Smooth muscle cell (in vitro differentiated cells): ENCODE results near the gene KBTBD2. TPM values are rescaled to one million over a fixed set of nuclear protein-coding genes. Genes with fewer than 3 reads are reported as not detected.
"Not testable (repeated sequence)": the region's sequence is repeated elsewhere in the genome, so short reads cannot be mapped to it uniquely, and the experiment has no call there.

ENCODE experiments used
- DNase-seq: peaks from one replicate; lab custom pipeline; 2025; ENCODE audit not compliant: unreplicated experiment; lab: John Stamatoyannopoulos, UW
- H2AFZ ChIP-seq: fragments of 200-600 bp; sonication (generic); 2 replicates; pipeline ENCODE4 v1.6.0; 2016; ENCODE audit warnings: antibody characterized with exemption, low read depth, mild to moderate bottlenecking
- H3F3A ChIP-seq: fragments of 200-600 bp; sonication (generic); 2 replicates; pipeline ENCODE4 v1.6.0; 2017; ENCODE audit warnings: antibody characterized with exemption, low read depth
- H3K27ac ChIP-seq: fragments of 200-600 bp; sonication (generic); 2 replicates; pipeline ENCODE4 v1.5.1; 2016; ENCODE audit warnings: low read depth, mild to moderate bottlenecking
- H3K27me3 ChIP-seq: fragments of 200-600 bp; sonication (generic); 2 replicates; pipeline ENCODE4 v1.6.1; 2016; ENCODE audit warnings: low read depth, mild to moderate bottlenecking
- H3K36me3 ChIP-seq: fragments of 200-600 bp; sonication (generic); 2 replicates; pipeline ENCODE4 v1.5.1; 2016; ENCODE audit warnings: low read depth
- H3K4me1 ChIP-seq: fragments of 200-600 bp; sonication (generic); 2 replicates; pipeline ENCODE4 v1.5.1; 2016; ENCODE audit warnings: low read depth
- H3K4me2 ChIP-seq: fragments of 200-600 bp; sonication (generic); 2 replicates; pipeline ENCODE4 v1.6.0; 2016; ENCODE audit warnings: mild to moderate bottlenecking
- H3K4me3 ChIP-seq: fragments of 200-600 bp; sonication (generic); 2 replicates; pipeline ENCODE4 v1.5.1; 2016; ENCODE audit warnings: mild to moderate bottlenecking
- H3K79me2 ChIP-seq: fragments of 200-600 bp; sonication (generic); 2 replicates; pipeline ENCODE4 v1.6.0; 2016; ENCODE audit warnings: low read depth, mild to moderate bottlenecking
- H3K9ac ChIP-seq: fragments of 200-600 bp; sonication (generic); 2 replicates; pipeline ENCODE4 v1.6.0; 2016; ENCODE audit warnings: low read depth
- H3K9me3 ChIP-seq: fragments of 200-600 bp; sonication (generic); replicated peaks from 2 replicates; pipeline ENCODE4 v1.5.1; 2016; ENCODE audit warnings: low read depth
- H4K20me1 ChIP-seq: fragments of 200-600 bp; sonication (generic); 2 replicates; pipeline ENCODE4 v1.6.0; 2016; ENCODE audit warnings: low read depth
- WGBS: methylation state at CpG from one replicate; pipeline ENCODE4 v1.1.7; 2016; ENCODE audit warnings: low lambda C conversion rate; 5-methylcytosine and 5-hydroxymethylcytosine counted together
- polyA plus RNA-seq: library from polyadenylated mRNA; unstranded; fragments of >200 nt; fragmentation: Nextera tagmentation; extraction: Ambion mirVana; gene quantifications from 2 replicates; pipeline ENCODE4 v1.2.1, GENCODE V29; 2016
- total RNA-seq: library from RNA; depleted of rRNA; stranded (reverse); fragments of >200 nt; gene quantifications from 2 replicates; pipeline ENCODE4 v1.2.3, GENCODE V29; 2014
- TF ChIP-seq, protein P1 (sequence below): fragments of 200-600 bp; sonication (generic); IDR thresholded peaks from 2 replicates; pipeline ENCODE4 v1.5.1; 2017; ENCODE audit warnings: borderline replicate concordance, mild to moderate bottlenecking, antibody characterized with exemption; ENCODE audit not compliant: insufficient read depth, poor library complexity, severe bottlenecking

KBTBD2 gene
- total and polyA plus RNA-seq, 2 experiments from 2014 or later = 25.6 to 32.7 TPM

DNA sequence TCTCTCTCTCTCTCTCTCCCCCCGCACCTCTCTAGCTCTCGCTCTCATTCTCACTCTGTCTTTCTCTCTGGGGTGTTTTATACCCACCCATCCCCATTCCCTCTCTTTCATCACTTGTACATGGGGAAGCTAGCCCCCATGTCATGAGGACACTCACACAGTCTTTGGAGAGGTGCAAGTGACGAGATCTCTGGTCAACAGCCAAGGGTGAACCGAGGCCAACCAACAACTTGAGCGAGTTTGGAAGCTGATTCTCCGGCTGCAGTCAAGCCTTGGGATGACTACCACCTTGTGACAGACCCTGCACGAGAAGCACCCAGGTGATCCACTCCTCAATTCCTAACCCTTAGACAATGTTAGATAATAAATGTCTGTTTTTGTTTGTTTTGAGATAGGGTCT is 10.1 kb upstream of the KBTBD2 start:
- Histone ChIP-seq H3K9ac (no peak overlapping the region), H3K27me3 (no peaks in the 10 kb centered on the region), H3F3A (peaks cover 3% of the 10 kb centered on the region), H3K79me2 (no peaks in the 10 kb centered on the region), H4K20me1 (no peaks in the 10 kb centered on the region), H3K4me3 (no peak overlapping the region), H3K4me1 (no peaks in the 10 kb centered on the region), H3K9me3 (no peaks in the 10 kb centered on the region), H3K36me3 (no peaks in the 10 kb centered on the region), H3K4me2 (no peak overlapping the region), H2AFZ (no peak overlapping the region), H3K27ac (no peak overlapping the region)
- DNase-seq = no peak
- TF ChIP-seq, protein P1, sequence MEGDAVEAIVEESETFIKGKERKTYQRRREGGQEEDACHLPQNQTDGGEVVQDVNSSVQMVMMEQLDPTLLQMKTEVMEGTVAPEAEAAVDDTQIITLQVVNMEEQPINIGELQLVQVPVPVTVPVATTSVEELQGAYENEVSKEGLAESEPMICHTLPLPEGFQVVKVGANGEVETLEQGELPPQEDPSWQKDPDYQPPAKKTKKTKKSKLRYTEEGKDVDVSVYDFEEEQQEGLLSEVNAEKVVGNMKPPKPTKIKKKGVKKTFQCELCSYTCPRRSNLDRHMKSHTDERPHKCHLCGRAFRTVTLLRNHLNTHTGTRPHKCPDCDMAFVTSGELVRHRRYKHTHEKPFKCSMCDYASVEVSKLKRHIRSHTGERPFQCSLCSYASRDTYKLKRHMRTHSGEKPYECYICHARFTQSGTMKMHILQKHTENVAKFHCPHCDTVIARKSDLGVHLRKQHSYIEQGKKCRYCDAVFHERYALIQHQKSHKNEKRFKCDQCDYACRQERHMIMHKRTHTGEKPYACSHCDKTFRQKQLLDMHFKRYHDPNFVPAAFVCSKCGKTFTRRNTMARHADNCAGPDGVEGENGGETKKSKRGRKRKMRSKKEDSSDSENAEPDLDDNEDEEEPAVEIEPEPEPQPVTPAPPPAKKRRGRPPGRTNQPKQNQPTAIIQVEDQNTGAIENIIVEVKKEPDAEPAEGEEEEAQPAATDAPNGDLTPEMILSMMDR = no peak
- 94% methylated on average over 7 of the region's 7 CpGs for WGBS

DNA sequence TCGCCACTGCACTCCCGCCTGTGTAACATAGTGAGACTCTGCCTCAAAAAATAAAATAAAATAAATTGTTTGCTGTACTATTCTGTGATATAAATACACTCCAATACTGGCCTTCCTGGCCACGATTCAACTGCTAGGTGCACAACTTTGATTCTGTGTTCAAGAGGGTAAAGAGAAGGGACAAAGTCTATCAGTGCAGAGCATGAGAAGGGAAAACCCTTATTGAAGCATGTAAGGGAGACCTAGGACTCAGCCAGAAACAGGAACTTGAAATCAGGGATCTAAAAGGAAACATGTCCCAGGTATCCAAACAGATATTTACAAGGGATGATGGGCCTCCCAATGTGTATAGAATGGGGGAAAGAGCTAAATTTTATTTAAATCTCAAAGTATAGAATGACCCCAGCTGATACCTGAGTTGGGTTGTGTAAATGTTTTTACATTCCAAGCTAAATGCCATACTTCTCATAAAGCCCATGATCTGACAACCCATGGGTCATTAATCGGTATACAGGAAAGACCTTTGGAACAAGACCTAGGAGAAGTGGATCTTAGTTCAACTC is 9.0 kb upstream of the KBTBD2 start:
- H3F3A ChIP-seq = peaks cover 3% of the 10 kb centered on the region
- H4K20me1 ChIP-seq = no peaks in the 10 kb centered on the region
- no peak overlapping the region for H3K9ac ChIP-seq
- no peaks in the 10 kb centered on the region for H3K27me3 ChIP-seq
- TF ChIP-seq, protein P1 = no peak
- no peak overlapping the region for H3K4me3 ChIP-seq
- H3K9me3 ChIP-seq = no peaks in the 10 kb centered on the region
- H2AFZ ChIP-seq = no peak overlapping the region
- H3K4me2 ChIP-seq = no peak overlapping the region
- H3K79me2 ChIP-seq = no peaks in the 10 kb centered on the region
- WGBS = 96% methylated on average over 4 of the region's 4 CpGs
- DNase-seq = no peak
- H3K27ac ChIP-seq = no peak overlapping the region
- no peaks in the 10 kb centered on the region for H3K4me1 ChIP-seq
- H3K36me3 ChIP-seq = no peaks in the 10 kb centered on the region

DNA sequence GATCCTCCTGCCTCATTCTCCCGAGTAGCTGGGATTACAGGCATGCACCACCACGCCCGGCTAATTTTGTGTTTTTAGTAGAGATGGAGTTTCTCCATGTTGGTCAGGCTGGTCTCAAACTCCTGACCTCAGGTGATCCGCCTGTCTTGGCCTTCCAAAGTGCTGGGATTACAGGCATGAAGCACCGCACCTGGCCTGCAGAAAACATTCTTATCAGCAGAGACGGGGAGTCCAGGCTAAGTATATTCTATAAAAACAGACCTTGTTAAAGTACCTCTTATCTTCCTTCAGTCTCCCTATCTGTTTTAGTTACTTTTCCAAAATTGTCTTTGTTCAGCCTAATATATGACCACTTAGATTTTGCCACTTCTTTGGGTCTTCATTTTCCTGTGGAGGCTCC is 5.8 kb upstream of the KBTBD2 start:
- H3K9ac ChIP-seq, DNase-seq, H3K4me1 ChIP-seq, H3K4me3 ChIP-seq, H3K4me2 ChIP-seq, H3K9me3 ChIP-seq, H3K27me3 ChIP-seq, H3K79me2 ChIP-seq, H3F3A ChIP-seq, H4K20me1 ChIP-seq, H3K36me3 ChIP-seq, H2AFZ ChIP-seq, H3K27ac ChIP-seq: not testable (repeated sequence)
- WGBS = 94% methylated on average over 6 of the region's 6 CpGs

- Histone ChIP-seq H3K9me3 (no peaks in the 10 kb centered on the region), H3K4me1 (peaks cover 6% of the 10 kb centered on the region), H3F3A (peaks cover 10% of the 10 kb centered on the region), H3K79me2 (no peaks in the 10 kb centered on the region), H3K27me3 (no peaks in the 10 kb centered on the region), H3K4me2 (no peak overlapping the region), H3K36me3 (no peaks in the 10 kb centered on the region), H3K9ac (no peak overlapping the region), H3K27ac (no peak overlapping the region), H2AFZ (no peak overlapping the region), H3K4me3 (no peak overlapping the region), H4K20me1 (no peaks in the 10 kb centered on the region)
- DNase-seq = no peak
- 89% methylated on average over 6 of the region's 6 CpGs for WGBS
- TF ChIP-seq, protein P1 = no peak
Measured at GRCh38 chr7:32896564-32897347, 5.2 kb upstream of the KBTBD2 start.
